ENCODE data around the gene HPCAL1.

Gene HPCAL1

DNA sequence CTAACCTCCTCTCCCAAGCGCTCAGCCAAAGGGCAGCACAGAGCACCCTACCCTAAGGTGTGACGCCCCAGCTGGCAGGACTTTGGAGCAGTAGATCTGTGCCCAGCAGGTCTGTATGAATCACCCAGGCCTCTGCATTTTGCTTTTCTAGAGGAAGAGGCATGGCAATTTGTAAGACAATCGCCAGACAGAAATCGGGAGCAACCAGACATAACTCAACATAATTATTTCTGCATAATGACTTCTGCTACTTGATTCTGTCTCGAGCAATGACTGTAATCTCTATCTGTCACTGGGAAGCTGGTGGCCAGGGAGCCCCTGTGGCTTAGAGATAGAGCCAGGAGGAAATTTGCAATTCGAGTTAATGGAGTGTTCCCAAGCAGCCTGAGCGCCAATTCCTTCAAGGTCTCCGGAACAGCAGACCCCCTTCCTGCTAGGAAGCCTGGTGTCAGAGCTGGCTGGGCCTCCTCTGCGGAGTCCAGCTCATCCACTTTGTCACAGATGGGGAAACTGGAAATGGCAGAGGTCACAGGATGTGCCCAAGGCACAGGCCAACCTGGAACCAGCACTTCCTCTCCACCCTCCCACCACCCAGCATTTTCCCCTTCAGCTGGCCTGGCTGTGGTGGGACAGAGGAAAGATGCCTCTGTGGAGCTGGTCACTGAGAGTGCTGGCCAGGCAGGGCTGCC, 90.4 kb downstream of the HPCAL1 start:
- DNase-seq = no peak

DNA sequence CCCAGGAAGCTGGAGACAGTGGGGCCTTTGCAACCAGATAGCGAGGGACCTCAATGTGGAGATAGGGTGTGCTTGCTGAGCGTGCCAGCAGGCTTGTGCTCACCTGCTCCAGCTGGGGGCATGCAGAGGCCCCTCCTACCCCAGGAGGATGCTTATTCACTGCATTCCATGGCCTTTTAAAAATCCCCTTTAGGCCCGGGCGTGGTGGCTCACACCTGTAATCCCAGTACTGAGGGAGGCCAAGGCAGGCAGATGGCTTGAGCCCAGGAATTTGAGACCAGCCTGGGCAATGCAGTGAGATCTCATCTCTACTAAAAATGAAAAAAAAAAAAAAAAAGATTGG, 90.9 kb downstream of the HPCAL1 start:
- DNase-seq = no peak

DNA sequence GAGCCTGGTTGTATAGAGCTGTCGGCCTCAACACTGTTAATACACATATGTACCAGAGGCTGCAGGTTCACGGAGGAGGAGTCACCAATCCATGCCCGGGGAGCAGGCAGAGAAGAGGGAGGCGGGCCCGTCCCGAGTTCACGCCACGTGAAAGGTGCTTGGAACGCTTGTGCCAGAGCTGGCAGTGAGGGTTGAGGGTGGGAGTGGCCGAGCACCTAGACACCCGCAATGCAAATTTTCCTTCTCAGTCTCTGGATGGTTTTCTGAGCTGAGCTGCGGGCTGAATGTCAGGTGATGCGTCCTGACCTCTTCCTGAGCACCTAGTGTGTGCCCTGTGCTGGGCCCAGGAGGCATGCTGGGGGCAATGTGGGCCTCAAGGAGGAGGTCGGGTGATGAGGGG, 93.2 kb downstream of the HPCAL1 start:
- no peak for DNase-seq

DNA sequence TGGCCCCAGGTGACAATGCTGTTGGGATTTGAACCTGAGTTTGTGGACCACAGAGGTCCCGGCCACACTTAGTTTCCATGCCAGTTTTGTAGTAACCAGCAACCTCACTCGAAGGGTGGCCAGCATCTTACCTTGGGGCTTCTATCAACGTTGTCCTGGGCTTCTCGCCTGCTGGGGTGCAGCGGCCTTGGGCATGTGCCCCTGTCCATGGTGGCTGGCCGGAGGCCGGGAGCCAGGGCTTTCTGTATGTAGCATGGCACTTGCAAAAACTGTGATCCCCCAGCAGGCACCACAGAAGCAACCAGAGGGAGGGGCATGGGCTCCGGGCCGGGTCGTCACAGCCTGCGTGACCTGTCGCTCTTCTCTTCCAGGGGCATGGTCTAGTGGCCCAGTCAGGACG, 93.8 kb downstream of the HPCAL1 start:
- no peak for DNase-seq

DNA sequence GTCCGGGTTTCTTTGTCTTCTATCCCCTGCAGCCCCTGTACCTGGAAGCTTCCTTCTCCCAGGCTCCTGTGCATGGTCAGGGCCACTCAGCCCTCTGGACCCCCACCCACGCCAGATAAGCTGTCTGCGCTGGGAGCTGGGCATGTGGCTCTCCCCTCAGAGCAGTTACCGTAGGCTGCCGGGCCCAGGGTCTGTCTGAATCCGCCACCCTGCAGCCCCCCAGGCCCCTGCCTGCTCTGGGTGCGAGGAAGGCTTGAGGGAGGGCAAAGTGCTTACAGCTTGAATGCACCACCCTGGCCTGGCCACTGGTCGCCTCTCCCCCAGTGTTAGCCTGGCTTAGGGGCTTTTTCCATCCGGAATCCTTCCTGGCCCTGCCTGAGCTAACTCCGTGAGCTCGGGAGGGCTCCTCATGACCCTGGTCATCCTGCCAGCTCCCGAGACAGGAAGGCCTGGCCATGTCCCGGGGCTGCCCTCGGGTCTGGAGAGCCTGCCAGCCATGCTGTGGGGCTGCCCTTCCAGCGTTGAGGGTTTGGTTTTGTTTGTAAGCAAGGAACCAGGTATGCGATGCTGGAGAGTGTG, 94.7 kb downstream of the HPCAL1 start:
- no peak for DNase-seq

DNA sequence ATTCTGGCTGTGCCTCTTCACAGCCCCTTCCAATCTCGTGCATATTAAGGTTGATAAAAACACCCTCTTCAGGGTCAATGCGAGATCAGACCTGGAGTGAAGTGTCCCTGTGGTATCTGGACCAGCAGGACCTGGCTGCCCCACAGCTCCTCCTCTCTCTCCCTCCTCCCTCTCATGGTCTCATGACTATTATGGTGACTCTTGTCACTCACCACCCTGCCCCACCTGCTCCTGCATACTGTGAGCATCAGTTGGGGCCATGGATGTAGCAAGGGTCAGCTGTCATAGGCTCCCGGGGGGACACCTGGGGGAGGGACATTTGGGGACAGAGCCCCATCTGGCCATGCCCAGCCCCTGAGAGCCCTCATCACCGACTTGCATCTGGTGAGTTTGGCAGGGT, 95.2 kb downstream of the HPCAL1 start:
- DNase-seq = no peak

DNA sequence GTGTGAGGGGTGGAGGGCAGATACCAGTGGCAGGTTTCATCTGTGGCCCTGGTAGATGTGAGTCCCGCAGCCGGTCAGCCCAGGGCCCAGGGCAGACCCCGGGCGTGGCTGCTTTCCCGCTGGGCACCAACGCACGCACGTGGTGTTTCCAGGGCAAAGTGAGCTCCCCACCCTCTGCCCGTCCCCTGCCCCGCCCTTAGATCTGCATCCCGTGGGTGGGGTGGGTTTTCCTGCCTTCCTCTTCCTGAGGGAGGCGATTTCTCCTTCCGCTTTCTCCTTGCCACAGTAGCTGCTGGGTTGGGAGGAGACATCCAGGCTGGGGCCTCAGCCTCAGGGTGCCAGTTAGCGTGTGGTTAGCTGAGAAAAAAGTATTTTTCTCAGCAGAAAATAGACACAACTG, 95.8 kb downstream of the HPCAL1 start:
- no peak for DNase-seq

DNA sequence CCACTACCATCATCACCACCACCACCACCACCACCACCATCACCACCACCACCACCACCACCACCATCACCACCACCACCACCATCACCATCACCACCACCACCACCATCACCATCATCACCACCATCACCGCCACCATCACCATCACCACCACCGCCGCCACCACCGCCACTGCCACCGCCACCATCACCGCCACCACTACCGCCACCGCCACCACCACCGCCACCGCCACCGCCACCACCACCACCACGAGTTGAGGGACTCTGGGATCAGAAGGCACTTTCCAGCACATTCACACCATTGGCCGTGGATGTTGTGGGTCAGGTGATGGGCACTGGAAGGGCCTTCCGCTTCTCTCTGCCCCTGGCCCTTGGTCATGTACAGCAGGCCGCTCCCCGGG, 96.7 kb downstream of the HPCAL1 start:
- no peak for DNase-seq

DNA sequence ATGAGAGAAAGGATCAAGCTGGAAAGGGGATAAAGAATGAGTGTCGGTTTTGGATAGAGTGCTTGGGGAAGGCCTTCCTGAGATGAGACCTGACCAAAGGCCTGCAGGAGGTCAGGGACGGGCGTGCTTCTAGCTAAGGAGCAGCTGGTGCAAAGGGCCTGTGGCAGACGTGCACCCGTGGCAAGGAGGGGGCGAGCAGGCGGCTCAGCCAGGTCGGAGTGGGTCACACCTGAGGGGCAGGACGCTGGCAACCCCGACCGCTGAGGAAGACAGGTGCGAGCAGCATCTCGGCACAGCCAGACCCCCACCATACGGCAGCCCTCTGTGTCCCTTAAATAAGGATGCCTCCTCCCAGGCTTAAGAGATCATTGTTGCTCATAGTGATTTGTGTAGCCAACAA, 97.3 kb downstream of the HPCAL1 start:
- DNase-seq = no peak

DNA sequence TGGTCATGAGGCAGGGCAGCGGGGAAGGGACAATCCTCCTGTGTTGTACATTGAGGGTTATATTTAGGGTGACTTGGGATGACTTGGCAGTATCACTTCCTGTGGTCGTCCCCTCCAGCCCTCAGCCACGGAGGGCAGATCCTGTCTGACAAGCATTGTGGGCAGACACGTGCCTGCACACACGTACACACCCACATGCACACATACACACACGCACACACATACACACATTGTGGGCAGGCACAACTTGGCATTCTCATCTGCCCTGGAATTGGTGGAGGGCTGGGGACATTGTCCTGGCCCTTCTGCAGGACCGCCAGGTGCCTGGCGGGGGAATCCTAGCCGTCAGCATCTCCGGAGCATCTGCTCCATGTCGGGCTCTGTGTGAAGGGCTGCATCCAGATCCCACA, 97.9 kb downstream of the HPCAL1 start:
- DNase-seq = no peak

DNA sequence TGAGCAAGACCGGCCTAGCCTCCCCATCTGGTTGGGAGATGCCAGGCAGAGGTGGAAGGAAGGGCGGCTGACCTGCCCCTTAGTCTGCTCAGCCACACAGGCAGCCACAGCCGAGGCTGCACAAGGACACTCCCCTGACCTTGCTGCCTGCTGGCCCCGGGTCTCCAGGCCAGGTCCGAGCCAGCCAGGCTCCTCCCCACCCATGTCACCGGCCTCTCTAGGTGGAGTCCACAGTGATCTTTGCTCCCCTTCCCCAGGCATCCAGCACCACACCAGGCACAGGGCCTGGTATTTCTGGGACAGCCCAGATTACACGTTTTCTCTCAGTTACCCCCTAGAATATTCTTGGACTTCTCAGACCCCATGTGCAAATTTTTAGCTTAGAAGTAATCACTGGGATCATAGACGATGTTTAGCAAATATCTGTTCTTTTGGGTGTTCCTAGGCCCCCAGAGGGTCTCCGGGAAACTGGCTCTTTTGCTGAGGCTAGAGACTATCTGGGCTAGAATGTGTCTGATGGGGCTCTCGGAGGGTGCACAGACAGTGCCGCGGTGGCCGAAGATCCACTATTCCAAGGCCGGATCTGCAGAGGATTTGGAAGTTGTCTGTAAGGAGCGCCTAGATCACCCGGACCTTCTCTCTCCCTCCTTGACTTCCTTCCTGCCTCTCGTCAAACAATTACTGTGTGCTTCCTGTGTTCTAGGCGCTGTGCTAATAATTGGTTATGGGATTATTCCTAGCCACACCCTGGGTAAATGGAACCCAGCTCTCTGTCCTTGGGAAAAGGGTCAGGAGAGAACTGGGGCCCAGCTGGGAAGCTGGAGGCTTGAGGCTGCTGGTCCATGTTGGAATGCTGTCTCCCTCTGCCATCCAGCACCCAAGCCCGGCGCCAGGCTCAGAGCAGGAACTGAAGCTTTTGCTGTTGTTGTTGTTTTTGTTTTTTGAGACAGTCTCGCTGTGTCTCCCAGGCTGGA, 98.6 kb downstream of the HPCAL1 start:
- DNase-seq = no peak

DNA sequence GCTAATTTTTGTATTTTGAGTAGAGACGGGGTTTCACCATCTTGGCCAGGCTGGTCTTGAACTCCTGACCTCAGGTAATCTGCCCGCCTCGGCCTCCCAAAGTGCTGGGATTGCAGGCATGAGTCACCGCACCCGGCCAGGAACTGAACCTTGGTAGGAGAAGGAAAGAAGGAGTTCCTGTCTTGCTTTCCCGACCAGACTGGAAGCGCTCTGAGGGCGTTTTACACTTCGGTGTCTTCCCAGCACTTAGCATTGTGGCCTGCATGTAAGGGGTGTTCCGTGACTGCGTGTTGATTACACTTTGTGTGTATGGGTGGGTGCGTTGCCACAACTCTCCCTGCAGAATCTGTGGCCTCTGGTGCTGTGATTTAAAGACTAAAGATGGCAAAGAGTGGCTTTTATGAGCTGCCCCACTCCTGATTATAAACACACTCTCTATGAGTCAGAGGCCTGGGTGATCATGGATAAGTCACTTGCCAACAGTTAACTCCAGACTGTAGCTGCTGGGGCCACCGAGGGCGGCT, 99.4 kb downstream of the HPCAL1 start:
- no peak for DNase-seq

DNA sequence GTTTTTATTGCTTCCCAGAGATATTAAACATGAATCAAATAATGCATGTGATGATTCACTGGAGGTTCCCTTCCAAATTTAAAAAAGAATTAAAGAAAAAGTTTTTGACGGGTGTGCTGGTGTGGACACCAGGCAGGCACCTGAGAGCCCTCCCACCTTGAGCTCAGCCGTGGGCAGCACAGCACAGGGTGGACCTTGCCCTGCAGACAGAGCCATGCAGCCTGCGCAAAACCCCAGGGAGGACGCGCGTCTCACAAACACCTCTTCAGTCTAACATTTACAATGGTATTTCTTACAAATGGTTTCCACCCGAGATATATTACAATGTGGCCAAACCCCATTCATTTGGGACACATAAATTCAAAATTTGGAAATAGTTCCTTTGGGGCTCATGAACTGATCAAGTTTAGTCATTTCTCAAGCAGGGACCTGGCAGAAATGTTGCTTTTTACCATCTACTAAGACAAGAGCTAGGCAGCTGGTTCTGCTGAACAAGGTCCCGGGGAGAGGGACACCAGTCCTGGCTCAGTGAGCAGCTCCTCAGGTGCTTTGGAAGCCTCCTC, 100.0 kb downstream of the HPCAL1 start:
- no peak for DNase-seq

DNA sequence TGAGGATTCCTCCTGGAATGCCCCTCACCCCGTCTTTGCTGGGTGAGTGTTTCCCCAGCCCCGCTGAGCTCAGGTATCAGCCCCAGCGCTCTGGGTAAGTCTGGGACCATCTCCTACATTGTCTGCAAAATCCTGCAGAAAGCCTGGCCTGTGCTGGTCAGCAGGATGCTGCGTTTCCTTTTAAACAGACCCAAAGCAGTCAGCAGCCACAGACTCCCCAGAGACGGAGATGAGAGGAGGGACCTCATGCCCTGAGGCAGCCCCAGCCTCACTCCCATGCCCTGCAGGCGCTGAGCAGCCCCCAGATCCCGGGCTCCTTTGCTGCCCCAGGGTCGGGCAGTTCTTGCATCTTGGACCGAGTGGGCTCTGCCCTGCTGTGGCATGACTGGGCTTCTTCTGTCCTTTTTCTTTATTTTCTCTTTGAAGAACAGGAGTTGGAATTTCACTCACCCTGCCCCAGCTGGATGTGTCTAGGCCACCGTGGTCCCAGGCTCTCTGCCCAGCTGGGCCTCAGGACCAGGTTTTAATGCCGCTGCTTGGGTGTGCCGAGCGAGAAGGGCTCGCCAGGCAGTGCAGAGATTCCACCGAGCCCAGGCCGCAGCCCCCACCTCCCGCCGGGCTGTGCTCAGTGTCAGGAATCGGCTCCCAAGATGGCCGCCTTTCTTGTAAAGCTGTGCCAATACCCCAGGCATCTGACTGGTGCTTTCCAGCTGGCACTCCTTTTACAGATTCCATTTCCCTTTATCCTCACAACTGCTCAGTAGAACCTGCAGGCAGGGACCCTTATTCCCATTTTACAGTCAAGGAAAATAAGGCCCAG, 101.8 kb downstream of the HPCAL1 start:
- DNase-seq = no peak

DNA sequence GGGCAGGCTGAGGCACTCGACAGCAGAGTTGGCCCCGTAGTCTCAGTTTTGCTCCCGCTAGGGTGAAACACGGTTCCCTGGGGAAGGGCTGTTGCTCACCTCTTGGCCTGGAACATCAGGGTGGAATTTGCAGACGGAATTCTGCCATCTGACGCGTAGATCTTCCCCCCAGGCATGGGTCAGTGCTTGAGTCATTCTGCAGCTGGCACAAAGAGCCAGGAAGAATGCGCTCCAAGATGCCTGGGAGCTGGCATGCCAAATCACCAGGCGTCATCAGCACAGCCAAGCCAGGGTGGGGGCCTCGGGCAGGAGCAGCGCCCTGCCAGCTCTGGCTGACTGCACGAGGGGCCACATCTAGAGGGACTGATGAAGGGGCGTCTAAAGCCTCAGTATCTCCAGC, 102.7 kb downstream of the HPCAL1 start:
- peak; percentile 81 for DNase-seq

DNA sequence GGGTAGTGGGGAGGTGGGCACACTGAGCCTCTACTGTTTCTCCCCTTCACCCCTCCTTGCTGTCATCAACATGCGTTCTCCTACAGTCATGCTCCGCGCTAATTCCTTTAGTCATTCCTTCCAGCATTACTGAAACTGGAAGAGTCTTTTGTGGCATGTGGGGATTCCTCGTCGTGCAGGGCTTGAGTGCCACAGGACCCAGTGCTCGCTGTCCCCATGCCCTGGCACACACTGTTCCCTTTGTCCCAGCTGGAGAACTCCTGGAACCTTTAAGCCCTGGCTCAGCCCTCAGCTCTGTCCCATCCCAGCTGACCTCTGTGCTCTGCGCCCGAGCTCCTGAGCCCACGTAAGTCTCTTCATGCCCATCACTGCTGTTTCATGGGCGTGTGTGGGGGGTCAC, 103.3 kb downstream of the HPCAL1 start:
- DNase-seq = no peak

DNA sequence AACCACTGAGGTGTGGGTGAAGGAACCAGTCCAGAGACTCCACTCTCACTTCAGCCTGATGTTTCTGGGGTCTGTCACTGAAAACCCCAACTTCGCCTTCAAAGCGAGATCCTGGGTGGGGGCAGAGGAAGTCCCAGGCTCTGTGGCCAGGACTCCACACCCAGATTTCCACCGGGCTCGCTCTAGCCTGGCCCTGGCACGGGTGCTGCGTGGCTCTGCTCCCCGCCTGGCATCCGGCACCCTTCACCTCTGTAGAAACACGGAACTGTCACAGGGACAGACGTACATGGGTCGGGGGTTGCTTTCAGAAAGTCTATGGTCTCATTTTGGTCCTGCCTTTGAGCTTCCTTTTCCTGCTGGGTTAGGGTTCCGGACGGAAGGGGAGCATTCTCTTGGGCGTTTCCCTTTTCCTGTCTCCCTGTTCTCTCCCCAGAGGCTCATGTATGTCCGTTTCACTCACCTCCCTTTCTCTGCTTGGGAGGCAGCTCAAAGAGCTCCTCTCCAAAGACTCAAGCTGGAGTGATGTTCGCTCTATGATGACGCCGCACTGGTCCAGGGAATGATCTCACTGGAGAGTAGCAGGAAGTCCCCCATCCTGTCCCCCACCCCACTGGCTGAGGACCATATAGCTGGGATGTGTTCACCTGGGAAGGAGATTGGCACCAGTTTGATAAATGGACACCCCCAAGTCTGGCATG, 103.9 kb downstream of the HPCAL1 start:
- DNase-seq = no peak

DNA sequence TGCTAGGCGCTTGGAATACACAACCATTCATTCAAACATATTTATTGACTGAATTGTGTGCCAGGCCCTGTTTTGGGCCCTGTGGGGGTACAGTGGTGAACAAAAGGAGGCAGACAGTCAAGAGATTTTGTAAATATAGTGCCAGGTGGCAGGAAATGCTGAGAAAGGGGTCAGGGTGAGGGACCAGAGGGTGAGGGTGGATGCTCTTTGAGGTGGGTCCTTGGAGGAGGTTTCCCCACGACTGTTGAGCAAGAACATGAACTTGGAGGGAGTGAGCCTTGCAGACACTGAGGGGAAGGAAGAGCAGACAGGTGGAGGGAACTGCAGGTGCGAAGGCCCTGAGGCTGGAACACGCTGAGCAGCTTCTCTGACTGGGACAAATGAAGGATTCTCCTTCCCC, 104.7 kb downstream of the HPCAL1 start:
- no peak for DNase-seq

DNA sequence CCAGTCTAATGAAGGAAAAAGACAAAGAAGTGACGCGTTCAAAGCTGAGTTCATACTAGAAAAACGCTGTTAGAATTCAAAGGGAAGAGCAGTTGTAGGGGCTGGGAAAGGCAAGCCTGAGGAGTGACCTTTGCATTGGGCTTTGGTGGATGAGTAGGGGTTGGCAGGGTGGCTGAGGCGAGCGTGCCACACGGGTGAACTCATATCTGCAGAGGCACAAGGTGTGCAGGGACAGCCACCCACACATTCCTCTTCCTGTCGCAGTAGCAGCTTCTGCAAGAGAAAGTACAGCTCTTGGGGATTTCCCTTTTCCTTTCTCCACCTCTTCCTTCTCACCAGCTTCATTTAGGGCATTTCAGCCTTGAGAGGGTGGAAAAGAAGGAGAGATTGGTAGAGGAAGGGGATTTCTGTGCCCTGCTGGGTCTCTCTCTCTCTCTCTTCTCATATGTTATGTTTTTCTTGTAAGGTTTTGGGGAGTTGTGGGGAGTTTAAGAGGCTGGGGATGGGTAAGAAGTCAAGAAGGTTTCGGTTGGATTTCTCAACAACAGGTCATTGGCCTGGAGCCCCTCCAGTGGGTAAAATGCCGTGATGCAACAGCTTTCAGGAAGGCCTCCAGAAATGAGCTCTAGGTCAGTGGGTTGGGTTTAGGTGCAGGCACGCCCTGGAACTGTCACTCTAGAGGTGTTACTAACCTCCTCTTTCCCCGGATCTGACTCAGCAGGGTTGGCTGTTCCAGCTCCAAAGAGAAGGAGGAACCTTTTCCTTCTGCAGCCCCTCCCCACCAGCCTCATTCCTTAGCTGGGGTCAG, 105.3 kb downstream of the HPCAL1 start:
- DNase-seq = peak; percentile 16

DNA sequence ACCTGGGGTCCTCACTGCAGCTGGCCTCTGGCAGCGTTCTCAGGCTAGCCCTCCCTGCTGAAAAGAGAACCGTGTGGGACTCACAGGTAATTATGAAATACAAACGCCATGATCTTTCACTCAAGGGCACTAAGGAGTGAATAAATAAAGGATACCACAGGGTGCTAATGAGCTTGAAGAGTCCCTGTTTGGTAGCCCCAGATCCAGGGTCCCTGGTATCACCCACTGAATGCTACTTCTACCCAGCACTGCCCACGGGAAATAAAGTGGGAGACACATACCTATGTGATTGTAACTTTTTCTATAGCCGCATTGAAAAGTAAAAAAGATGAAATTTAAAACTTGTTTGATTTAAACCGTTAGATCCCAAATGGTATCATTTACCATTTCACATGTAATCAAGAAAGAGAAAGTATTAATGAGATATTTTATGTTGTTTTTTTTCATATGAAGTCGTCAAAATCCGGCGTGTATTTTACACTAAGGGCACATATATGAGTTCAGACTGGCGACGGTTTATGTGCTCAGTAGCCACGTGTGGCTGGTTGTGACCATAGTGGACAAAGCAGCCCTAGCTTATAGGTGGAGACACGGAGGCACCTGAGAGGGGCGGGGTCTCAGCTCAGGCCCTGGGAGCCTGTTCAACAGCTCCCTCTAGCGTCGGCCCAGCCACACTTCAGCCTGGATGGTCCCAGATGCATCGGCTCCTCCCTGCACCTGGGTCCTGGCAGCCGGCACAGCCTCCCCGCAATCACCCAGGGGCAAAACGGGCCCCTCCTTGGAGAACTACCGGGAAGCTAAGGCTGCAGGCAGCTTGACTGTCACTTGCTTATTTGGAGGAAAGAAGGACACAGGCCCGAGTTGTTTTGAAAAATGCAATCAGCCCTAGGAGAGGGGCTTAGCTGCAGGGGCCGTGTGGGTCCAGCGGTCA, 106.2 kb downstream of the HPCAL1 start:
- DNase-seq = peak; percentile 55
